Smooth muscle cell of the brain vasculature (primary cell): ENCODE data around the gene HRH3.

Experiments used
- DNase-seq: peaks from one replicate; pipeline ENCODE4 v3.0.0-alpha.2; 2012; ENCODE audit warnings: low read depth, low spot score

HRH3 gene

DNA sequence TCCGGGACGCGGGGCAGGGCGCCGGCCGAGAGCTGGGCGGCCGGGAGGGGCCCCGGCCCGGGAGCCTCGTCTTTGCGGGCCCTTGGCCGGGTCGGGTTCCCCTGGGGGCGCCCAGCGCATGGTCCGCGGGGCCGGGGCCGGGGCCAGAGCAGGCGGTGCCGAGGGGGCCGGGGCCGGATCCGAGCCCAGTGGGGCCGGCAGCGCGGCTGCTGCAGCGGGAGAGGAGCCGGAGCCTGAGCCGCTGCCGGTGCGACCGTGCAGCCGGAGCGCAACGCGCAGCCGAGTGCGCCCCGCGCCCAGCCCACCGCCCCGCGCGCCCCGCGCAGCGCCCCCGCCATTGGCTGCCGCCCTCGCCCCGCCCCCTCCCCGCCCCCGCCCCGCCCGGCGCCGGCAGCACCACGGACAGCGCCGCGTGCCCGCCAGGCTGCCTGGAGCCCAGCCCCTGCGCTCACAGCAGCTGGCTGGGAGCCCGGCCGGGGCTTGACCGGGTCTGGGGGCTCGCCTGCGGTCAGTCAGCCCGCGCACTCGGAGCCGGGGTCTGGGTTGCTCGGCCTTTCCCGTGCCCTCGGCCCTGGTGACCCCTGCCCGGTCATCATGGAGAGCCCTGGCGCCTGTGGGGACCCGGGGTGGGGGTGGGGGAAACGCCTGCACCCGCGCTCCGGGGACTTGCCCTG is at the start of gene HRH3:
TSS of gene HRH3 (minus strand) at position 287 of the 674 bp plus-strand sequence. CDS start 308 bp downstream, outside the sequence.
- no peak for DNase-seq

DNA sequence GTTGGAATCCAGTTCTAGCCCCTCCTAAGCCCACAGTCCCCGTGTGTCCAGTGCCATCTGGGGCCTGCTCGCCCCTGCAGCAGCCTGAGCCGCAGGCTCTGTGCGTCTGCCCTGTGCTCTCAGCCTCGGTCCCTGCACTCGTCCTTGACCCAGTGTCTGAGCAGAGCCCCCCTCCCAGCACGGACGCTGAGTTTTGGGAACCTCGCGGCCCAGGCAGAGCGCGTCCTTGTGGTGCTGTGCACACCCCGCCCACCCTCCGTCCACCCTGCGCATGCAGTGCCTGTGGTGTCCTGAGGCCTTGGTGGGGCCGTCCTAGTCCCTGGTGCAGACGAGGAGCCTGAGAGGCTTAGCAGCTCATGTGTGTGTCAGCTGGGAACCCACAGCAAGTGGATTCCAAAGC is 49.8 kb upstream of the HRH3 start:
- no peak for DNase-seq

DNA sequence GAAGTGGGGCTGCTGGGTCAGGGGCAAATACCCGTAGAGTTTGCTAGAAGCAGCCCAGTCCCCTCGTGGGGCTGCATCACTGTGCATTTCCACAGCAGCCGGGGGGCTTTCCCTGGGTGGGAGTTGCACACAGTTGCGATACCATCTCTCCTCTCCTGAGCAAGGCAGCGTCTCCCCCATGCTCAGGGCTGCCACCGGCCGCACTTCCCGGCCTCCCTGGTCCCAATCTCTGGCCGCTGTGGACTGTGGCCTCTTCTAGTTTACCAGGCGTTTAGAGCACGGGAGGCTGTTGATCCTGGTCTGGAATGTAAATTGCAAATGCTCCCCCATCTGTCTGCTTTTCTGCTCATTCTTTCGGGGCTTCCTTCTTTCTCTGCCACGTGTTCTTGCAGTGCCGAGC is 49.3 kb upstream of the HRH3 start:
- no peak for DNase-seq

DNA sequence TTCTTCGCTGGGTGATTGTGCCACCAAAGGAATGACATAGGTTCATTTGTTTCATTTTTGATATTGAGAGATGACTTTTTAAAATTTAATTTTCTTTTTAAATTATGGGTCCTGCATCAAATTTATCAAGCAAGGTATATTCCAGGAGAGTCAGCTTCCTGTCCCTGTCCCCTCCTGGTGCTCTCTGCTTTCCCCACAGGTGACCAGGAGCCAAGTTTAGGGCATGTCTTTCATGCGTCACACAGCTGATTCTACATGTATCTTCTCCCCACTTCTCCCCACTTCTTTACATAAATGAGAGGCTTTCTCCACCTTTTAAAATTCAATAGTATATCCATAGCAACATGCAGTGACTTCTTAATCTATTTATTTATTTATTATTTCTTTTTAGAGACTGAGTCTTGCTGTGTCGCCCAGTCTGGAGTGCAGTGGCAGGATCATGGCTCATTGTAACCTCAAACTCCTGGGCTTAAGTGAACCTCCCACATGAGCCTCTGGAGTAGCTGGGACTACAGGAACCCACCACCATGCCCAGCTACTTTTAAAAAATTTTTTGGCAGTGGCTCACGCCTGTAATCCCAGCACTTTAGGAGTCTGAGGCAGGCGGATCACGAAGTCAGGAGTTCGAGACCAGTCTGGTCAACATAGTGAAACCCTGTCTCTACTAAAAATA is 48.3 kb upstream of the HRH3 start:
- no peak for DNase-seq

- no peak for DNase-seq
Measured at GRCh38 chr20:62267543-62267942, 47.5 kb upstream of the HRH3 start.

DNA sequence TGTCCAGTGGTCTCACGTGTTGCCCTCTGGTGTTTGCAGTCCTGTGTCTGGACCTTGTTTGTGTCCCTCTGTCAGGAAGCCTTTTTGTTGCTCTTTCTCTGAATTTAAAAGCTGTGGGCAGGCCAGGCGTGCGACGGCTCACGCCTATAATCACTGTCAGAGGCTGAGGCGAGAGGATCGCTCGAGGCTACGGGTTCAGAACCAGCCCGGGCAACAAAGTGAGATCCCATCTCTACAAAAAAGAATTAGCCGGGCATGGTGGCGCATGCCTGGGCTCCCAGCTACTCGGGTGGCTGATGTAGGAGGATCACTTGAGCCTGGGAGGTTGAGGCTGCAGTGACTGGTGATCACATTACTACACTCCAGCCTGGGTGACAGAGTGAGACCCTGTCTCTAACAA is 46.8 kb upstream of the HRH3 start:
- no peak for DNase-seq

GRCh38 chr20:62266340-62266739 is 46.3 kb upstream of the HRH3 start:
- DNase-seq, result no peak

DNA sequence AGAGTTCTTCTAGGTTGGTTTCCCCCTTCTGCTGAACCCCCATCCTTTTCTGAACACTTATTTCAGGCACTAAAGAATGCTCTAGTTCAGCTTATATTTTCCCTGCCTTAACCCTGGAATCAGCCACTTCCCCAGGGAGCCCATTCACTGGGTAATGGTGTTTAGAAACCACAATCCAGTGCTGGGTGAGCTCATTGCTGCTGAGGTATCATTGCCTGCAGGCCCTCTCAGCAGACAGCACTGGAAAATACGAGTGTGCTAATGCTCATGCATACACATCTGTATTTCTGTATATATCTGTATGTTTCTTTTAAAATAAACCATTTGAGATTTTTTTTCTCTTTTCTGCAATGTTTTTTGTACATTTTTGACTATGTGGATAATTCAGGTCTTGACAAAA is 45.3 kb upstream of the HRH3 start:
- DNase-seq, result no peak

DNA sequence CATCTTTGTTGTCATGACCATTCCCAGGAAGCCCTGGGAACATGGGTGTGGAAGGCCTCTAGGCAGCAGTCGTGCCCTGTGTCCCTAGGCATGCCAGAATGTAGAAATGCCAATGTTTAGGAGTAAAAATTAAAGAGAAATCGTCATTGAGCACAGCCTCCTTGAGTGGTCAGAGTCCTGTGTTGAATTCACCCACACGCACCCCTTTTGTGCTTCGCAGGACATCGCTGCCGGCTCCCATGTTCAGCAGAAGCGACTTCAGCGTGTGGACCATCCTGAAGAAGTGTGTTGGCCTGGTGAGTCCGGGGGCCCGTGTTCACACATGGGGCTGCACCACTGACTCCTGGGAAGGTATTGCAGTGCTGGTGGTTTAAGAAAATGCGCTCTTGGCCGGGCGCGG is 43.3 kb upstream of the HRH3 start:
- DNase-seq, result no peak

DNA sequence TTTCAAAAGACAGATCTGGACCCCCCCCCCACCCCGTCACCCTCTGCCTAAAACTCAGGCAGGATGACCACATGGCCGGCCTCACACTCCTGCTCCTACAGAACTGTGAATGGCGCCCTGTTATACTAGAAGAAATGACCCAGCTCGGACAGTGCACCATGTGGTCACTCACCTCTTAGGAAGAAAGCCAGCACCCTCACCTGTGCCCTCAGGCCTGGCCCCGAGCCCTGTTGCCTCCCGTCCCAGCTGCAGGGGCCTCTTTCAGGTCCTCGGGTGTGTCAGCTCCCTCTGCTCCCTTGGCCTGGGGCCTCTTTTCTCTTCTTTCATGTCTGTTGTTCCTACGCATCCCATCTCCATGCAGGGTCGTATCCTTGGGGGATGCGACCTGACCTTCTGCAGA is 42.0 kb upstream of the HRH3 start:
- no peak for DNase-seq

- no peak for DNase-seq
Measured at GRCh38 chr20:62259294-62259565, 39.2 kb upstream of the HRH3 start.

GRCh38 chr20:62258499-62259293 is 38.6 kb upstream of the HRH3 start:
- DNase-seq, result no peak

GRCh38 chr20:62255976-62256375 is 35.9 kb upstream of the HRH3 start:
- no peak for DNase-seq

- no peak for DNase-seq
Measured at GRCh38 chr20:62254021-62254724, 34.1 kb upstream of the HRH3 start.

GRCh38 chr20:62253398-62253797 is 33.3 kb upstream of the HRH3 start:
- DNase-seq, result no peak

DNA sequence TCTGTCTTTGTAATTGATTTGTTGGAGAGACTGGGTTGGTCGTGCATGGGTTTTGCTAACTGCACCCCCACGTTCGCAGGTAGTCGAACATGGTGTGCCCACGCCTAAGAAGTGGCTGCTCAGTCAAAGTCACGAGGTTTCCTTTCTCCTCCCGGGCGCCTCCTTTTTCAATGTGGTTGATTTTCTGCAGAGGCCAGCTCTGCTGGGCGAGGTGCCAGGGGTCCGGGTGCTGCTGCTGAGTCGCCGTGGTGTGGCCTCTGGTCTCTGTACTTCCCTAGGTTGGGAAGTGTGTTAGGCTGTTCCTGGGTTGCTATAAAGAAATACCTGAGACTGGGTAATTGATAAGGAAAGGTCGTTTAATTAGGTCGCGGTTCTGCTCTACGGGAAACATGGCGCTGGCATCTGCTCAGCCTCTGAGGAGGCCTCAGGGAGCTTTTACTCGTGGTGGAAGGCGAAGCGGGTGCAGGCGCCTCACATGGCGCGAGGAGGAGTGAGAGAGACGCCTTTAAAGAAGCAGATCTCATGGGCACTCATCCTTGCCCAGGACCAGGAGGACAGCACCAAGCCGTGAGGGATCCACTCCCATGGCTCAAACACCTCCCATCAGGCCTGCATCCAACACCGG is 32.4 kb upstream of the HRH3 start:
- DNase-seq, result no peak

GRCh38 chr20:62248890-62249560 is 28.9 kb upstream of the HRH3 start:
- no peak for DNase-seq

- DNase-seq, result no peak
Measured at GRCh38 chr20:62246872-62247652, 27.0 kb upstream of the HRH3 start.

- DNase-seq, result no peak
Measured at GRCh38 chr20:62246431-62246830, 26.4 kb upstream of the HRH3 start.

GRCh38 chr20:62245911-62246280 is 25.8 kb upstream of the HRH3 start:
- no peak for DNase-seq
